Activated CD8-positive, alpha-beta memory T cell treated with anti-CD3 and anti-CD28 coated beads for 4 hours (primary cell): ENCODE data around the gene UBE2V1.
"Not testable (repeated sequence)": the region's sequence is repeated elsewhere in the genome, so short reads cannot be mapped to it uniquely, and the experiment has no call there.

Experiments
- DNase-seq, 2 donors: peaks; one replicate each; pipeline ENCODE4 v3.0.0-alpha.2; 2020; ENCODE audit warnings: low read depth in 2 of 2

The UBE2V1 gene

GRCh38 chr20:50115041-50115512 is 2.1 kb upstream of the UBE2V1 start:
- no peak for DNase-seq

GRCh38 chr20:50113420-50114224 is 672 bp upstream of the UBE2V1 start:
- no peak for DNase-seq

GRCh38 chr20:50111829-50112495 is 988 bp downstream of the UBE2V1 start:
- no peak for DNase-seq

GRCh38 chr20:50111120-50111828 is 1.7 kb downstream of the UBE2V1 start:
- DNase-seq, result peak in 1 of 2 donors; percentile 25

GRCh38 chr20:50110141-50111047 is 2.6 kb downstream of the UBE2V1 start:
- peak in 1 of 2 donors; percentile 34 for DNase-seq

GRCh38 chr20:50108556-50109235 is 4.3 kb downstream of the UBE2V1 start:
- DNase-seq, result no peak

GRCh38 chr20:50107796-50108331 is 5.1 kb downstream of the UBE2V1 start:
- no peak for DNase-seq

- DNase-seq, result no peak
Observed at GRCh38 chr20:50107086-50107660, 5.8 kb downstream of the UBE2V1 start.

- DNase-seq, result not testable (repeated sequence)
Observed at GRCh38 chr20:50106669-50107068, 6.3 kb downstream of the UBE2V1 start.

- DNase-seq, result not testable (repeated sequence)
Observed at GRCh38 chr20:50103464-50104107, 9.4 kb downstream of the UBE2V1 start.

- DNase-seq, result not testable (repeated sequence)
Observed at GRCh38 chr20:50102551-50102950, 10.4 kb downstream of the UBE2V1 start.

GRCh38 chr20:50101887-50102286 is 11.1 kb downstream of the UBE2V1 start:
- DNase-seq, result no peak

GRCh38 chr20:50101281-50101680 is 11.7 kb downstream of the UBE2V1 start:
- no peak for DNase-seq

GRCh38 chr20:50100552-50100951 is 12.4 kb downstream of the UBE2V1 start:
- no peak for DNase-seq

GRCh38 chr20:50099565-50099991 is 13.4 kb downstream of the UBE2V1 start:
- no peak for DNase-seq

- DNase-seq, result no peak
Observed at GRCh38 chr20:50099113-50099512, 13.8 kb downstream of the UBE2V1 start.

GRCh38 chr20:50098259-50098658 is 14.7 kb downstream of the UBE2V1 start:
- DNase-seq, result no peak

- no peak for DNase-seq
Observed at GRCh38 chr20:50097843-50098242, 15.1 kb downstream of the UBE2V1 start.

- DNase-seq, result no peak
Observed at GRCh38 chr20:50096237-50096636, 16.7 kb downstream of the UBE2V1 start.
